Loucy (cell line): ENCODE results near the gene FBXL14.

ENCODE experiments used
- H2AFZ ChIP-seq: fragments of 200-600 bp; sonication (generic); 2 replicates; pipeline ENCODE4 v1.6.0; 2016; ENCODE audit warnings: antibody characterized with exemption, mild to moderate bottlenecking, low read length, moderate library complexity
- H3F3A ChIP-seq: fragments of 200-600 bp; 2 replicates; pipeline ENCODE4 v1.6.0; 2016; ENCODE audit warnings: antibody characterized with exemption, low read depth, mild to moderate bottlenecking
- H3K27me3 ChIP-seq: fragments of 200-600 bp; sonication (generic); 2 replicates; pipeline ENCODE4 v1.6.1; 2014; ENCODE audit warnings: low read length, mild to moderate bottlenecking; ENCODE audit not compliant: insufficient read depth, poor library complexity, severe bottlenecking
- H3K36me3 ChIP-seq: fragments of 200-600 bp; sonication (generic); 2 replicates; pipeline ENCODE4 v1.6.1; 2016; ENCODE audit warnings: low read length; ENCODE audit not compliant: insufficient read depth
- H3K4me1 ChIP-seq: fragments of 200-600 bp; sonication (generic); 2 replicates; pipeline ENCODE4 v1.5.1; 2014; ENCODE audit warnings: low read length, mild to moderate bottlenecking; ENCODE audit not compliant: insufficient read depth, poor library complexity, severe bottlenecking
- H3K4me2 ChIP-seq: fragments of 200-600 bp; sonication (generic); 2 replicates; pipeline ENCODE4 v1.6.0; 2014; ENCODE audit warnings: antibody characterized with exemption, low read length, low read depth, mild to moderate bottlenecking; ENCODE audit not compliant: poor library complexity, severe bottlenecking
- H3K4me3 ChIP-seq: fragments of 200-600 bp; sonication (generic); 2 replicates; pipeline ENCODE4 v1.5.1; 2014; ENCODE audit warnings: low read length, mild to moderate bottlenecking, mixed read lengths; ENCODE audit not compliant: poor library complexity, severe bottlenecking
- H3K79me2 ChIP-seq: fragments of 200-600 bp; sonication (generic); 2 replicates; pipeline ENCODE4 v1.6.1; 2014; ENCODE audit warnings: low read length; ENCODE audit not compliant: insufficient read depth
- H3K9ac ChIP-seq: fragments of 200-600 bp; sonication (generic); 2 replicates; pipeline ENCODE4 v1.6.0; 2014; ENCODE audit warnings: mild to moderate bottlenecking, low read depth, low read length, moderate library complexity; ENCODE audit not compliant: poor library complexity, severe bottlenecking
- H3K9me2 ChIP-seq: fragments of 200-600 bp; sonication (generic); replicated peaks from 2 replicates; pipeline ENCODE4 v1.6.1; 2016; ENCODE audit warnings: low read depth, low read length, mixed read lengths
- H3K9me3 ChIP-seq: fragments of 200-600 bp; sonication (generic); 2 replicates; pipeline ENCODE4 v1.6.1; 2014; ENCODE audit warnings: mild to moderate bottlenecking, antibody characterized with exemption, low read length, low read depth; ENCODE audit not compliant: insufficient read depth
- H4K20me1 ChIP-seq: fragments of 200-600 bp; sonication (generic); 2 replicates; pipeline ENCODE4 v1.6.0; 2014; ENCODE audit warnings: antibody characterized with exemption, low read length, mild to moderate bottlenecking; ENCODE audit not compliant: insufficient read depth, poor library complexity, severe bottlenecking
- CTCF ChIP-seq: fragments of 200-600 bp; sonication (generic); conservative IDR thresholded peaks from 2 replicates; pipeline ENCODE4 v1.5.1; 2014; ENCODE audit warnings: mild to moderate bottlenecking, antibody characterized with exemption, low read length
- EZH2phosphoT487 ChIP-seq: fragments of 200-600 bp; IDR thresholded peaks from 2 replicates; pipeline ENCODE4 v1.6.1; 2018; ENCODE audit warnings: antibody characterized with exemption, mild to moderate bottlenecking, moderate library complexity, borderline replicate concordance

FBXL14 gene

GRCh38 chr12:1574865-1575259, 19.5 kb downstream of the FBXL14 start:
- Histone ChIP-seq H3K4me2 (peak overlapping the region; percentile 48), H3K4me3 (no peak overlapping the region), H3K36me3 (no peaks in the 10 kb centered on the region), H3K9me3 (no peaks in the 10 kb centered on the region), H4K20me1 (peaks cover 5% of the 10 kb centered on the region), H3K4me1 (peaks cover 20% of the 10 kb centered on the region), H2AFZ (no peak overlapping the region), H3K9ac (no peak overlapping the region), H3F3A (no peaks in the 10 kb centered on the region), H3K79me2 (no peaks in the 10 kb centered on the region), H3K27me3 (peaks cover 64% of the 10 kb centered on the region), H3K9me2 (no peaks in the 10 kb centered on the region)
- TF ChIP-seq EZH2phosphoT487 (no peak), CTCF (no peak)

- no peaks in the 10 kb centered on the region for H3K9me3 ChIP-seq
- H3K27me3 ChIP-seq, result peaks cover 65% of the 10 kb centered on the region
- no peak overlapping the region for H3K4me3 ChIP-seq
- no peak overlapping the region for H2AFZ ChIP-seq
- H3K9me2 ChIP-seq, result no peaks in the 10 kb centered on the region
- H3K36me3 ChIP-seq, result no peaks in the 10 kb centered on the region
- no peaks in the 10 kb centered on the region for H3K79me2 ChIP-seq
- TF ChIP-seq CTCF, result no peak
- no peak for TF ChIP-seq EZH2phosphoT487
- H3K4me2 ChIP-seq, result no peak overlapping the region
- H3K9ac ChIP-seq, result no peak overlapping the region
- peaks cover 5% of the 10 kb centered on the region for H4K20me1 ChIP-seq
- H3K4me1 ChIP-seq, result peaks cover 20% of the 10 kb centered on the region
- no peaks in the 10 kb centered on the region for H3F3A ChIP-seq
These were observed 20.2 kb downstream of the FBXL14 start for GRCh38 chr12:1573960-1574864.

GRCh38 chr12:1572731-1573130, 21.6 kb downstream of the FBXL14 start:
- H3K4me3 ChIP-seq, result no peak overlapping the region
- H3K4me2 ChIP-seq, result no peak overlapping the region
- H3K36me3 ChIP-seq, result no peaks in the 10 kb centered on the region
- no peaks in the 10 kb centered on the region for H3K9me2 ChIP-seq
- no peaks in the 10 kb centered on the region for H3K9me3 ChIP-seq
- H3K27me3 ChIP-seq, result peaks cover 65% of the 10 kb centered on the region
- TF ChIP-seq CTCF, result no peak
- no peak for TF ChIP-seq EZH2phosphoT487
- H3K4me1 ChIP-seq, result peaks cover 20% of the 10 kb centered on the region
- H3K79me2 ChIP-seq, result no peaks in the 10 kb centered on the region
- H3K9ac ChIP-seq, result no peak overlapping the region
- H2AFZ ChIP-seq, result no peak overlapping the region
- H3F3A ChIP-seq, result no peaks in the 10 kb centered on the region
- H4K20me1 ChIP-seq, result peaks cover 5% of the 10 kb centered on the region
